Dermis blood vessel endothelial cell (primary cell): ENCODE results near the gene SYNDIG1L. TPM values are rescaled to one million over a fixed set of nuclear protein-coding genes. Genes with fewer than 3 reads are reported as not detected.

Experiments used
- DNase-seq: peaks from one replicate; pipeline ENCODE4 v3.0.0; 2010
- total RNA-seq: library from RNA; depleted of rRNA; stranded (reverse); fragments of >200 nt; gene quantifications from 2 replicates; pipeline ENCODE4 v1.2.3, GENCODE V29; 2014

Gene SYNDIG1L
- total RNA-seq, 1 donor from 2014 or later = not detected

GRCh38 chr14:74358176-74358829 lies 67.7 kb downstream of the SYNDIG1L start:
- no peak for DNase-seq

GRCh38 chr14:74357585-74357984 lies 68.4 kb downstream of the SYNDIG1L start:
- no peak for DNase-seq

GRCh38 chr14:74356892-74357575 lies 69.0 kb downstream of the SYNDIG1L start:
- DNase-seq = no peak

Other genes starting within 250 kb of the SYNDIG1L start
- gene VSX2, start 186.8 kb downstream of the SYNDIG1L start, total RNA-seq = not detected in 2 replicates
- gene ABCD4, start 123.3 kb downstream of the SYNDIG1L start, total RNA-seq = 68.3 and 69.4 TPM in 2 replicates
- gene VRTN, start 77.7 kb downstream of the SYNDIG1L start, total RNA-seq = not detected in 2 replicates
- 205 and 322 TPM in 2 replicates for gene NPC2, start 67.1 kb upstream of the SYNDIG1L start, total RNA-seq
- 17.0 and 19.1 TPM in 2 replicates for gene ISCA2, start 67.6 kb upstream of the SYNDIG1L start, total RNA-seq
- 89.2 and 90.5 TPM in 2 replicates for gene LTBP2, start 186.0 kb upstream of the SYNDIG1L start, total RNA-seq